NT2/D1 (cell line): ENCODE measurements around the gene LRBA.

ENCODE experiments used
- DNase-seq: peaks from one replicate; pipeline ENCODE4 v3.0.0-alpha.2; 2011; ENCODE audit warnings: low read depth, low spot score
- H3K27me3 ChIP-seq: 2 replicates; pipeline ENCODE4 v1.6.0; 2011; ENCODE audit warnings: mild to moderate bottlenecking; ENCODE audit not compliant: insufficient read length, insufficient read depth
- H3K36me3 ChIP-seq: 2 replicates; pipeline ENCODE4 v1.6.1; 2011; ENCODE audit warnings: mild to moderate bottlenecking, low read length, mixed read lengths; ENCODE audit not compliant: insufficient read depth, insufficient read length
- H3K4me1 ChIP-seq: 2 replicates; pipeline ENCODE4 v1.5.1; 2011; ENCODE audit not compliant: insufficient read depth, insufficient read length
- H3K4me3 ChIP-seq: 2 replicates; pipeline ENCODE4 v1.5.1; 2011; ENCODE audit warnings: low read depth; ENCODE audit not compliant: insufficient read length
- H3K9ac ChIP-seq: 2 replicates; pipeline ENCODE4 v1.6.0; 2011; ENCODE audit warnings: low read depth; ENCODE audit not compliant: insufficient read length
- H3K9me3 ChIP-seq: 2 replicates; pipeline ENCODE4 v1.5.1; 2011; ENCODE audit warnings: mild to moderate bottlenecking, low read length; ENCODE audit not compliant: insufficient read depth
- SUZ12 ChIP-seq: IDR thresholded peaks from 2 replicates; pipeline ENCODE4 v1.6.1; 2011; ENCODE audit not compliant: insufficient read length, insufficient read depth; ENCODE audit errors: extremely low read depth
- YY1 ChIP-seq: IDR thresholded peaks from 2 replicates; pipeline ENCODE4 v1.6.1; 2011; ENCODE audit not compliant: insufficient read length, insufficient read depth
- ZNF274 ChIP-seq: IDR thresholded peaks from 2 replicates; pipeline ENCODE4 v1.6.1; 2011; ENCODE audit warnings: mild to moderate bottlenecking, low read depth, low read length

The LRBA gene

DNA sequence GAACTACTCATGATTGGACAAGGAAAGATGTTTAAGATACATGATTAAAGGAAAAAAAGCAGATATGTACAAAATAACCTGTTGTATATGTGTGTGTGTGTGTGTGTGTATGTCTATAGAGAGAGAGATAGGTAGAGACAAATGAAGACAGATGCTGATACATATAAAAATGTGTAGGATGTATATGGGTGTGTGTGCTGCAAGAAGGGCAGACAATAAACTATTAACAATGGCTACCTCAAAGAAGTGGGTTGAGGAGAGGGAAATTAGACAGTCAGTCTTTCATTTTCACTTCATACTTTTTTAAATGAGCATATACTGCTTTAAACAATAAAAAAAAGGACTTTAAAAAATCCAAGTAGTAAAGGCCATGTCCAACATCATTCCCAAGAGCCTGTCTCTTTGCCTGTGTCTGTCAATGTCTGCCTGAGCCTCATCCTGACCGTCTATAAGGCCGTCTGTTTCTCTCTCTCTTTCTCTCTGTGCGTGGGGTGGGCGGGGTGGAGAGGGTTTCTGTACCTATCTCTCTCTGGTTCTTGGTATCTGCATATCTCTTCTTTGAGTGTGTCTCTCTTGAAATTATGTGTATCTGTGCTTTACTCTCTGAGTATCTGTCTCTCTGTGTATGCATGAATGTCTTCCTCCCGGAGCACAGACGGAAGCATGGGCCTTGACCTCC, 62.8 kb downstream of the LRBA start:
- no peak for TF ChIP-seq ZNF274
- no peak for TF ChIP-seq SUZ12
- TF ChIP-seq YY1: no peak
- Histone ChIP-seq H3K4me3 (no peak overlapping the region), H3K36me3 (no peaks in the 10 kb centered on the region), H3K4me1 (no peaks in the 10 kb centered on the region), H3K9me3 (peaks cover 18% of the 10 kb centered on the region; the same call in 1 of the 2 replicates), H3K27me3 (no peaks in the 10 kb centered on the region), H3K9ac (no peak overlapping the region)
- no peak for DNase-seq

DNA sequence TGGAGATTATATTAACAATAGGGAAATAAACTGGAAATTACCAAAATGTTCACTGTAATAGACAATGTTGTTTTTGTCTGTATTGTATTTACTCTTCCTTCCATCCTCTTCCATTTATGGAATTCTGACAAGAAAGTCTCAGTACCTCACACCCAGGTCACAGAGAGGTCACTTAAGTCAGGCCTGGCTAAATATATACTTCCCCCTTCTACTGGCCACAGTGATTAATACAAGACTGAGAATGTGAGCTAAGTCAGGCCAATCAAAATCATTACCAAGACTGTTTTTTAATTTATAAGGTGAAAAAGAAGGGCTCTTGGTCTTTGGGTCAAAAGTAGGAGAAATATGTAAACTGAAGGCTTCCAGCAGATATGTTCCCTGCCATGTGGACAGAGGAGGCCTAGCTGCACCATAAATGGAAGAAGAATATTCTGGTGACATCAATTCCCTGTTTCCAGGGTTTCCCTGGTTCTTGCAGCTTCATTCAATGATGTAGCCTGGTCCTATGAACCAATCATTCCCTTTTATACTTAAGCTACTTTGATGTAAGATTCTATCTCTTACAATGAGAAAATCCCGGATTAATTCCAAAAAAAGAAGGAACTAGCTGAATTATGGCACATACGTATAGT, 64.3 kb downstream of the LRBA start:
- no peaks in the 10 kb centered on the region for H3K4me1 ChIP-seq
- peaks cover 5% of the 10 kb centered on the region; the same call in 1 of the 2 replicates for H3K9me3 ChIP-seq
- H3K27me3 ChIP-seq: no peaks in the 10 kb centered on the region
- DNase-seq: no peak
- no peaks in the 10 kb centered on the region for H3K36me3 ChIP-seq
- H3K9ac ChIP-seq: no peak overlapping the region
- no peak for TF ChIP-seq YY1
- TF ChIP-seq ZNF274: no peak
- no peak for TF ChIP-seq SUZ12
- no peak overlapping the region for H3K4me3 ChIP-seq

DNA sequence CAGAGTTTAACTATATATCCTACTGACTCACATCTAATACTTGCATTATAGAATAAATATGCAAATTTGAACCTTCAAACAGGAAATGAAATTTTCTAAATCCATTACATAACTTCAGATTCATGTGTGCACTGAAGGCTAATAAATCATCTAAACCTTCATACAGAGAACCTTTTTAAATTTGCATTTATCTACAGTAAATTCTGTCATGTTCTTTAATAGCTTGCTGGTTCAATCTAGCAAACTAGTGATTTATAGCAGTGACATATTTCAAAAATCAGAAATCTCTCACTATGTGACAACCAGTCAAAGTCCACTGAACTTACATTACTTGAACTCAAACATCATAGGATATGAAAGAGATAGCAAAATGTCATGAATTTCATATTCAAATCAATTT, 65.1 kb downstream of the LRBA start:
- DNase-seq: no peak
- no peak overlapping the region for H3K4me3 ChIP-seq

DNA sequence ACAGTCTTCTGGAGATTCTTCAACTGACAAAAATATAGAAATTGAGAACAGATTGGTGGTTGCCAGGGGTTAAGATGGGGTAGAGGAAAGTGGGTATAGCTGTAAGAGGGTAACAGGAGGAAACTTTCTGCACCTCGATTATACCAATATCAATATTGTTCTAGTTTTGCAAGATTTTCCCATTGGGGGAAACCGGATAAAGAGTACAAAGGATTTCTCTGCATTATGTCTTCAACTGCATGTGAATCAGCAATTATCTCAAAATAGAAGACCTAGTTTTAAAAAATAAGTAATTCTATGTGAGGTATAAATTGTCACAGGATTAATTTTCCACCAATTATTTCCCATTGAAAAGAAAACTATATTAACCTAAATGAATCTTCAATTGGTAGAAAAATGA, 65.7 kb downstream of the LRBA start:
- Histone ChIP-seq H3K9ac (no peak overlapping the region), H3K27me3 (no peaks in the 10 kb centered on the region), H3K36me3 (no peaks in the 10 kb centered on the region), H3K4me3 (no peak overlapping the region), H3K9me3 (no peaks in the 10 kb centered on the region; the same call in 1 of the 2 replicates), H3K4me1 (no peaks in the 10 kb centered on the region)
- no peak for DNase-seq
- TF ChIP-seq SUZ12: no peak
- no peak for TF ChIP-seq YY1

More for the DNA sequence above, 65.1 kb downstream of the LRBA start:
- TF ChIP-seq YY1: no peak
- Histone ChIP-seq H3K9me3 (peaks cover 2% of the 10 kb centered on the region; the same call in 1 of the 2 replicates), H3K27me3 (no peaks in the 10 kb centered on the region), H3K4me1 (no peaks in the 10 kb centered on the region), H3K9ac (no peak overlapping the region), H3K36me3 (no peaks in the 10 kb centered on the region)

DNA sequence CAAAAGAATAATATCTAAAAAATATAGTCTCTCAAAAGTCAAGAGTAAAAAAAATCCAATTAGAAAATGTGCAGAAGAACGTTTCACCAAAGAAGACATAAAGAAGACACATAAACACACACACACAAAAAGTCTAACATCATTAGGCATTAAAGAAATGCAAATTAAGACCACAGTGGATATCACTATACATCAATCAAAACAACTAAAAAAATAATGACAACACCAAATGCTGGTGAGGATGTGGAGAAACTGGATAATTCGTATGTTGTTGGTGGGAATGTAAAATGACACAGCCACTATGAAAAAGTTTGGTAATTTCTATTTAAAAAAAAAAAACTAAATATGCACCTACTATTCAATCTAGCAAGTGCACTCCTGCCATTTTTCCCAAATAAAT, 66.4 kb downstream of the LRBA start:
- no peak for DNase-seq
- Histone ChIP-seq H3K9ac (no peak overlapping the region), H3K4me1 (no peaks in the 10 kb centered on the region), H3K36me3 (no peaks in the 10 kb centered on the region), H3K4me3 (no peak overlapping the region), H3K9me3 (no peaks in the 10 kb centered on the region; the same call in 1 of the 2 replicates), H3K27me3 (no peaks in the 10 kb centered on the region)
- no peak for TF ChIP-seq SUZ12
- TF ChIP-seq ZNF274: no peak
- TF ChIP-seq YY1: no peak

DNA sequence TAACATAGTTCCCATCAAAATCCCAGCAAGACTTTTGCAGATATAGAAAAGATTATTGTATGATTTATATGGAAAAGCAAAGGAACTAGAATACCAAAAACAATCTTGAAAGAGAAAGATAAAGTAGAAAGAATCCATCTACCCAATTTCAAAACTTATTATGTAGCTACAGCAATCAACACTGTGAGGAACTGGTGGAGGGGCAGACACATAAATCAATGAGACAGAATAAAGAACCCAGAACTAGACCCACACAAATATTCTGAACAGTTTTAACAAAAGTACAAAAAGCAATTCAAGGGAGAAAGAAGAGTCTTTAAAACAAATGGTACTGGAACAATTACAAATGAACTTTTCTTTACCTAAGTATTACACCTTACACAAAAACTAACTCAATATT, 67.0 kb downstream of the LRBA start:
- Histone ChIP-seq H3K4me3 (no peak overlapping the region), H3K27me3 (no peaks in the 10 kb centered on the region), H3K36me3 (no peaks in the 10 kb centered on the region), H3K4me1 (no peaks in the 10 kb centered on the region), H3K9ac (no peak overlapping the region), H3K9me3 (no peaks in the 10 kb centered on the region; the same call in 1 of the 2 replicates)
- no peak for DNase-seq
- no peak for TF ChIP-seq ZNF274
- TF ChIP-seq YY1: no peak
- no peak for TF ChIP-seq SUZ12

DNA sequence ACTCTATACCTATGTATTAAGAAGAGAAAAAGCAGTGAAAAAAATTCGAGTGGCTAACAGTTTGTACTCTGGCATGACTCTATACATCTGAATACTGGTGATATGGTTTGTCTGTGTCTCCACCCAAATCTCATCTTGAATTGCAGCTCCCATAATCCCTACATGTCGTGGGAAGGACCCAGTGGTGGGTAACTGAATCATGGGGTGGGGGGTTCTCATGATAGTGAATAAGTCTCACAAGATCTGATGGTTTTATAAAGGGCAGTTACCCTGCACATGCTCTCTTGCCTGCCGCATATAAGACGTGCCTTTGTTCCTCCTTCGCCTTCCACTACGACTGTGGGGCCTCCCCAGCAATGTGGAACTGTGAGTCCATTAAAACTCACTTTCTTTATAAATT, 70.4 kb downstream of the LRBA start:
- TF ChIP-seq ZNF274: no peak
- TF ChIP-seq YY1: no peak
- TF ChIP-seq SUZ12: no peak
- Histone ChIP-seq H3K4me1 (no peaks in the 10 kb centered on the region), H3K36me3 (no peaks in the 10 kb centered on the region), H3K4me3 (no peak overlapping the region), H3K27me3 (no peaks in the 10 kb centered on the region), H3K9ac (no peak overlapping the region), H3K9me3 (no peaks in the 10 kb centered on the region)
- no peak for DNase-seq
